Superior temporal gyrus (tissue), 1 donor: ENCODE data around the gene PPP1R2.

Experiments used
- DNase-seq: peaks from one replicate; pipeline ENCODE4 v3.0.0-alpha.2; 2016; ENCODE audit errors: extremely low spot score

The PPP1R2 gene

DNA sequence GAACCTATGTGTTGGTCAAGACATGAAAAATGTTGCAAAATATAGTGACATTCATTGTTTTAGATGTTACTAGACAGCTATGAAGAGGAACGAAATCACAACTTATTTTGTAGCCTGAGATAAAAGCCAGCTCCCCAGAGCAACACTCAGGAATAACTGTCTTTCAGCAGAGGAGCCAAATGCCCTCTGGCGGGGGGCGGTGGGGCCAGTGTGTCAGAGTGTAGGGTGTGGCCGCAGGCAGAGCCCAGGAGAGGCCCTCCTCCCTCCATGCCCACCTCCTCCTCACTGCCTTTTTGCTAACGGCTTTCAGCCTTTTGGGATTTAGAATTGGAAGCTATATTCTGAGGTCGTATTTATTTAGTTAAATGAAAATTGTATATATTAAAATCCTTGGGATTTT lies 23.7 kb upstream of the PPP1R2 start:
- DNase-seq: no peak

DNA sequence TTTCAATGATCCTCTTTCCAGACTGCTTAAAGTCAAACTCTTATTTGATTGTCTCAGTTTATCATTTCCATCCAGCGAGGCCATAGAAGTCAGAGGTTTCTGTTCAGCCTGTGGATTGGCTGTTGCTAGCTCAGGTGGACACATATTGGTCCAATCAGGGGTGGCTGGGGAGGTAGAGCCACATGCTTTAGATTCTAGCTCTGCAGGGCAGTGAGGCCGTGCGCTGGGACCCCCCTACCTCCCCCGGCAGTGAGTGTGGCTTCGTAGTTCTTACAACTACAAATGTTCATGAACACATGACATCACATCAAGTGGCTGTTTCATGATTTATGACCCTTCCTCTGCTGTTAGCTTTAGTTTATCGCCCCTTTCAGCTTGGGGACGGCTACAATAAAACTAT lies 22.6 kb upstream of the PPP1R2 start:
- DNase-seq: no peak

DNA sequence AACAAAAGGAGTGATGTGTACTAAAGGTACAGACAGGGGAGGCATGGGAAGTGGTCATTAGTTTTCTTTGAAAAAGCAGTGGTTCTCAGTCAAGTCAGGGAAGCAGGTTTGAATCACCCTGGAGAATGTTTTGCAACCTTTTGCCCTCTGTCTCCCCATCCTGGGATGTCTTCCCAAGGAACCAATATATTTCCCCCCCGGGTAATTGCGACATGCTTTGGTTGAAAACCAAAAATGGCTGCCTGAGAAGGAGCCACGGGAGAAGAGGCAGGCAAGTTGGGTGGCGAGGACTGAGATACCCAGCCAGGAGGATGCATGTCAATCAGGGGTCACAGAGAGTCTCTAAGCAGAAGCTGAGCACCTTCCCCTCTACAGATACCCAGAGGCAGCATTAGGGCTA lies 20.2 kb upstream of the PPP1R2 start:
- DNase-seq: no peak

DNA sequence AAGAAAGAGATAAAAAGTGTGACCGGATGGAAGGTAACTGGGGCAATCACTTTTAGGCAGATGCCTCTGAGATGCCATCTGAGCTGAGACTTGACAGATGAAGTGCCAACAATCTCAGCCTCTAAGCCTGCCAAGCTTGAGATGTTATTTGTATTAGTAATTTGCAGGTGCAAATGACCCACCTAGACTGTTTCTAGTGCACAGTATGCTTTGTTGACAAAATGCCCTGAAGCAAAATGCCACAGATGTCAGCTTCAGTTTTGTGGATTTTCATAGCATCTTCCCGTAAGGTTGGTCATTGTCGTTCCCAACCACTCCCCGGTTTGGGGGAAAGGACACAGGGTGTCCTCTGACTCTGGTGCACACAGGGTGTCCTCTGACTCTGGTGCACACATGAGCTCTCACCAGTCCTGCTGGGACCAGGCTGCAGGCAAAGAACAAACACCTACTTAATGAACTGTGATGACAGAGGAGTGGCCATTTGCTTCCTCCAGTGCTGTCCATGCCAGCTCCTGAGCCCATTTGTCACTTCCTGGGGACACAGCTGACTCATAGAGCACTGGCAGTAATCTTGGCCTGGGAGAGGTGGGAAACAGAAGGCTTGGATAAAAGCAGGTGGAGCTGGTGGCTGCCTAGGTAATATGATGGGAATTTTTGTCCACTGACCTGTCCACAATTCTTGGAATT lies 16.7 kb upstream of the PPP1R2 start:
- no peak for DNase-seq

DNA sequence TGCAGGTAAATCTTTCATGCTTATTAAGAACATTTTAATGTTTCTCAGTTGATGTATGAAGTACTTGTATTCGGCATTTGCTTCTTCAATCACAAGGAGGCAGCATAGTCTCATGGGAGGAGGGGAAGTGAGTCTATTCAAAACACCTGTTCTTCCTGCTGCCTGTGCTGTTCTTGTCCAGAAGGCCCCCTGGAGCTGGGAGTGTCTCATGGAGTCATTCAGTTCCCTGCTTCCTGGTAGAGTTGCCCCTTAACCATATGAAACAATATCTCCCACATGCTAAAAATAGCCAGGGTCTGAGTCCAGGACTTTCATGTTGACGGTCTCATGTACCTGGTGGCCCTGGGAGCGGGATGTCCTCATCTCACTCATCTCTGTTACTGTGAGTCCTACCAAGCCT lies 15.5 kb upstream of the PPP1R2 start:
- DNase-seq: no peak

DNA sequence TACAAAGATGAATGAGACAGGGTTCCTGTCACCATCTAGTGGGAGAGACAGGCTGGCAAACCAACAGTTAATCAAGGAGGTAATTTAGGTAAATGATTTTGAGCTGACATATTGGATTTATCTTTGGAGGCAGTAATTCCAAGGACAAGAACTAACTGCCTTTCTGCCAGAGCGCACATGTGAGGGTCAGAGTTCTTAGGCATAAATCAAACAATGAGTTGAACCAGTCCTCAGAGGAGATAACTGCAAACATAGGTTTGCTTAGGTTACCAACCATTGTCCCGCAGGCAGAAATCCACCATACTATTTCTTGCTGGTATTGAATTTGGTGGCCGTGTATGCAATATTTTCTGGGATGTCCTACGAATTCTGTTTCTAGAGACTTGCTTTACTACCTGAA lies 14.2 kb upstream of the PPP1R2 start:
- no peak for DNase-seq

DNA sequence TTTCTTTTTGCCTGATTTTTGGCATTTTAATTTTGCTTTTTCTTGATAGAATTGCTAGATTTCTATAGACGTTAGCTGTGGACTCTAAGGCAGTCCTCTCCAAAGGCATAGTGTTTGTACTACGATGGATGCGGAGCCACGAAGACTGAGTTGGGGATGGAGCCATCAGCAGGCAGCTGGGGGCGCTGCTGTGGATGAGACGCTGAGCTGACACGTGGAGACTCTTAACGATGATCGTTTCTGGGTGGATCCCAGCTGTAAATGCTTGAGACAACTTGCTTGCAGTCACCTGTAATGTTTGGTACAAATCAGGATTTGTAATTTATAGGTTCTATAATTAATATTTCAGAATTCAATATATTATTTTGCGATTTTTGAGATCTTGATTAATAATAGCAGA lies 13.3 kb upstream of the PPP1R2 start:
- peak; percentile 61 for DNase-seq

DNA sequence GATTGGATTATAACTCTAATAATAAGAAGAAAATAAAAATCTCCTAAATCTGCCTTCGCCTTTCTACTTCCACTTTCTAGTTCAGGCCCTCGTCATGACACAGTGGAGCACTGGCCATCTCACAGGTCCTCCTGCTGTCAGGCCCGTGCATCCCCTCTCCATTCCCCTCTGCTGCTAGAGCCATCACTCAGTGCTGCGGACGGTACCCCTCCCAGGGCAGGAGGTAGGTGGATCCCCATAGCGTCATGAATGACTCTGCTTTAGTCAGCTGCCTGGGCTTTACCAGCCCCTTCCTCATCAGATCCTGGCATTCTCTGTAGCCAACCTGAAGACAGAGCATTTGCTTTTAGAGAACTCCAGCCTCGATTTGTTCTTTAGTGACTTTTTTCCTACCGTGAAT lies 12.0 kb upstream of the PPP1R2 start:
- DNase-seq: no peak

DNA sequence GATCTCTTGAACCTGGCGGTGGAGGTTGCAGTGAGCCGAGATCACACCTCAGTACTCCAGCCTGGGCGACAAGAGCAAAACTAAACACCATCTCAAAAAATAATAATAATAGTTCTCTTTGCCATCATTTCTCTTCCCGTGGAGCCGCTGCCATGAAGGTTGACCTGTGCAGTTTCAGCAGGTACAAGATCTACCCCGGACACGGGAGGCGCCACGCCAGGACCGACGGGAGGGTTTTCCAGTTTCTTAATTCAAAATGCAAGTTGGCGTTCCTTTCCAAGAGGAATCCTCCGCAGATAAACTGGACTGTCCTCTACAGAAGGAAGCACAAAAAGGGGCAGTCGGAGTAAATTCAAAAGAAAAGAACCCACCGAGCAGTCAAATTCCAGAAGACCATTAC lies 11.3 kb upstream of the PPP1R2 start:
- DNase-seq: no peak

DNA sequence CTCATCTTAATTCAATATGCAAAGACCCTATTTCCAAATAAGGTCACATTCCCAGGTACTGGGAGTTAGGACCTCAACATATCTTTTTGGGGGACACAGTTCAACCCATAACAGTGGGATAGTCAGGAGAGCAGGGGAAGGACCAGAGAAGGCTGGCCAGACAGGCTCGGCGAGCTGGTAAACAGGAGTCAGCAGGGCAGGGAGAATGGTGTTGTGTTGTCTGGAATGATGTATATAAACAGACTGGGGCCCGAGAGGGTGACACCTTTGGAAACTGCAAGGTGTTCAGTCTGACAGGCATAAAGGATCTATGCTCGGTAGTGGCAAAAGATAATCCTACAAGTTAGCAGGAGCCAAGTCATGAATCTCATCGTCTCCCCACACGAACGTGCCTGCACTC lies 10.1 kb upstream of the PPP1R2 start:
- no peak for DNase-seq

DNA sequence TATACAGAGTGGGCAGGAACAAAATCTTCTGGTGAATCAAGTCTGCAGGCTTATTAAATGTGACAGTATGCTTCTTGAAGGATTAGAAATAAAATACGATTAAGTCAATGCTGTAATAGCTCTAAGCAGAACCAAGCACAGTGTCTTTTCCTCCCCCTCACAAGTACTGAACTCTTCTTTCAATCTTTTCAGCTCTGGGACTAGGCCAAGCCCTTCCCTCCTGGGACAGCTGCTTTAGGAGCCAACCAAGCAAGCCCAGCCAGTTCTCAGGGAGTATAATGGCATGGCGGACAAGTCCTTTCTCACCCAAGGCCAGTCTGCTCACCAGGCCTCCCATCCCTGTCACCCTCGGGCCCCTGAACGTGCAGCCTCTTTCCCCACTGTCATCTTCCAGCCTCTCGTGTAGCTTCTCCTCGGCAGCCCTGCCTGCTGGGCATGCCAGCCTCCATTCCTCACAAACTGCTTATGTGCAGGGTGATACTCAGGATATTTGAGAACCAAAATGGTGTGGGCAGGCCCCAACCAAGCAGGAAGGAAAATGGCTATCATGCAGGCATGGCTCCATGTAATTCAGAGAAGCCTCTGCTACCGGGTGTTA lies 8.4 kb upstream of the PPP1R2 start:
- DNase-seq: no peak

DNA sequence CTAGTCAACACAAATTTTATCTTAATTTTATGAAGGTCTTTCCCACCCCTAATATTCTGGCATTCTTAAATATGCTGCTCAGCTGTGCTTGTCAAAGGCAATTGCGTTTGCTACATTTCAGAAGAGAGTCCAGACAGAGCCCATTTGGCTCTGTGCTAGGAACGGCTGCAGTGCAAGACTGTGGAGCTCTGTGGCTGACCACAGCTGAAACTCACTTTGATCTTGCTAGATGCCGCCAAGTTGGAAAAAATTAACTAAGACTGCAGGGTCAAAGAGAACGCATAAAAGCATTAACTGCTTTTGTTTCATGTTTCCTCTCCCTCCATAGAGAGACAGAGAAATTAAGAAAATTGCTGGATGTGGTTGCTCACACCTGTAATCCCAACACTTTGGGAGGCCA lies 7.6 kb upstream of the PPP1R2 start:
- no peak for DNase-seq

DNA sequence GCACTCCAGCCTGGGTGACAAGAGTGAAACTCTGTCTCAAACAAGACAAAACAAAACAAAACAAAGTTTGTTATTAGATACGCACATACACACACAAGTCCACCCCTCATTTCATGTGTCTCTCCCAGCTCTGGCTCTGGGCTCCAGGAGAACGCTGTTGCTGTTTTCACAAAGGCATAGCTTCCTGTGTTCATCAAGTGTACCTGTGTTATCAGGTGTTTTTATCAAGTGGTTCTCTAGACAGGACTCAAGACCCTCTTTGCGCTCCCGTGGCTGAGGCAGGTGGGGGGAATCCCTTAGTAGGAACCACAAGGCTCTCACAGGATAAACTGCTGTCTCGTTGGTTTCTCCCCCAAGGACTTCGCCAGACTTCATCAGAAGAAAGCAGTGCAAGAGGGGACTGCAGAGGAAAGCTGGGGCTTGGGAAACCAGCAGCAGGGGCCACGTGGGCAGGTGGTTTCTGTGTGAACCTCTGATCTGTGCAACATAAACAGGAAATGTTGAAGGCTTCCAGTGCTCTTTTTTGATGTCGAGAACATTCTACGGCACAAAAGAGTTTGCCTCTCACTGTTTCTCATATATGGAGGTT lies 6.9 kb upstream of the PPP1R2 start:
- no peak for DNase-seq

DNA sequence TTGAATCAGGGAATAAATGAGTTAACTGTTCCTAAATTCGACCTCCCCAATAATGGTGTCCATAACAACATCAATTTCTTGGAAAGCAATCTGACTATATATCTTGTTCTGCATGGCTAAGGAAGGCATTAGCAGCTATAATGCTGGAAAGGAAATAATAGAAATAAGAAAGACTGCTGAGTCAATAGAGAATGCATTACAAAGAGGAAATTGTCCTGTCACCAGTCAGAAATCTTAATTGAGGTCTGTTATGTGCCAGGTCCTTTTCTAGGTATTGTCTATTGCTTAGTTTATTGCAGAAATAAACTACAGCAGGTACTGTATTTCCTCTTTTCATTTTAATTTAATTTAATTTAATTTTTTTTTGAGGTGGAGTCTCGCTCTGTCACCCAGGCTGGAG lies 5.9 kb upstream of the PPP1R2 start:
- DNase-seq: no peak

DNA sequence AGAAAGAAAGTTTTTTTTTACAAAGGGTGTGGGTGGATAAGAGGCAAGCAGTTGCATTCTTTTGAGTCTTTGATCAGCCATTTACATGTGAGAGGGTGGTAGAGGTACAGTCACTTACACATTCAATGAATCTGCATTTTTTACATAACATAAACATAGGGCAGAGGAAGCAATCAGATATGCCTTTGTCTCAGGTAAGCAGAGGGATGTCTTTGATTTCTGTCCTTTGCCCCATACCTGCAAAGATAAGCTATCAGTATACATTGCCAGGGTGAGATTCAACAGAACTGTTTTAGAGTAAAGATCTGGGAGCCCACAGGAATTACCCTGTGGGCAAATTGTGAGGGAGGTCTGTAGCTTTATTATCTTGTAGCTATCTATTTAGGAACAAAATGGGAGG lies 5.4 kb upstream of the PPP1R2 start:
- DNase-seq: no peak

DNA sequence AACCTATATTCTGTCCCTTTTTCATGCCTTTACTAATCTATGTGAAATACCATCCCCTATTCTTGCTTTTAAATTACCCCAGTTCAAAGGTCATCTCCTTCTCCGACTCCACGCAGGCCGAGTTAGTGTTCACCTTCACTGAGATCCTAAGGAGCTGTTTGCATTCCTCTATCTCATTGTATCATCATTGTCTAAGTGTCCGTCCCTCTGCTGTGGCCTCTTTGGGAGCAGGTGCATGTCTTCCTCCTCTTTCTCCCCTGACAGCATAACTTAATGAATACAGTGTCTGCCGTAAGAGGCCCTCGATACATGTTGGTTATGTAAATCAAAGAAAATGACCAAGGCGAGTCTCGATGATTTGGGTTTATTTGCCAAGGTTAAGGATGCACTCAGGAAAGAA lies 4.9 kb upstream of the PPP1R2 start:
- no peak for DNase-seq

DNA sequence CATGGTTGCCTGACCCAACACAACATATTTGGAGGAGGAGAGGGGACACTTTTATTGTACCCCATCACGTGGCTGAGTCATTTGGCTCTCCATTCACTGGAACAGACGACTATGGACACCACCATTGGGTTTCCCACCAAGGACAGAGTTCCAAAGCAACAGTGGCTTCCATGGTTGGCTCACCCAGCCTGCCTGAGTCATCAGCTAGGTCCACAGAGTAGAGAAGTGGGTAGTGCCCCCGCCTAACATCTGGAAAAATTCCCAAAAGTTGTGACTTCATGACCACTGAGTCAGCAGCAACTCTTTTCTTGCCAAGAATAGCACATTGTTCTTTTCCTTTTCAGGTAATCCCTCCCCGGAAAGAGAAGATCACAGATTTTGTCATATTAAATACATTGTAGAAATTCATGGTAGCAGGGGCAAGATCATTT lies 3.0 kb upstream of the PPP1R2 start:
- no peak for DNase-seq

DNA sequence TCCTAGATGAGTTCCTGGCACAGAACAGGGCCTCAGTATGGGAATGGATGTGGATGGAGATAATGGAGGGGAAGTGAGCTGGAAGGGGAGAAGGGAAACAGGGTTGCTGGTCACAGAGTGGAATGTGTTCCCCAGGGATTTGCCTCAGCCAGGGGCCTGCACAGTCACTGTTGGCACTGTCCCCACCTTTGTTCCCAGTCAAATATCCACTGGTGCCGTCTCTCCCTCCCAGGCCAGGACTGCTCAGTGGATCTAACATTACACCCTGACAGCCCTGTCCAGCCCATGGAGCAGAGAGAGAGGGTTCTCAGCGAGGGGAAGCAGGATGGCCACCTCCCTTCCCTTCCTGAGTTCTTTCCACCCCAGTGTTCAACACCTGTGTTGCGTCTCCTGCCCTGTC lies 1.5 kb upstream of the PPP1R2 start:
- DNase-seq: no peak

DNA sequence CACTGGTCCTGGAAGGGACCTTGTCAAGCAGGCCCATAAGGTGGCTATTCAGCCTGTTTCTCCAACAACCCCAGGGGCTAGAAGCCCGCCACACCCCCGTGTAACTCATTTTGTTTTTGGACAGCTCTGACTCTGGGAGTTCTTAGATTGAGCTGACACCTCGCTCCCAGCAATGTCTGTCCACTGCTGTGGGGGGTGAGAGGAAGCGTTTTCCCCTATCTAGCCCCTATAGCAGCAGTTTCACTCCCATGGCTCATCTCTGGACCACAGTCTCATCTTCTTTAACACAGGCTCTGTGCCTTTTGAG lies 1.1 kb upstream of the PPP1R2 start:
- no peak for DNase-seq

DNA sequence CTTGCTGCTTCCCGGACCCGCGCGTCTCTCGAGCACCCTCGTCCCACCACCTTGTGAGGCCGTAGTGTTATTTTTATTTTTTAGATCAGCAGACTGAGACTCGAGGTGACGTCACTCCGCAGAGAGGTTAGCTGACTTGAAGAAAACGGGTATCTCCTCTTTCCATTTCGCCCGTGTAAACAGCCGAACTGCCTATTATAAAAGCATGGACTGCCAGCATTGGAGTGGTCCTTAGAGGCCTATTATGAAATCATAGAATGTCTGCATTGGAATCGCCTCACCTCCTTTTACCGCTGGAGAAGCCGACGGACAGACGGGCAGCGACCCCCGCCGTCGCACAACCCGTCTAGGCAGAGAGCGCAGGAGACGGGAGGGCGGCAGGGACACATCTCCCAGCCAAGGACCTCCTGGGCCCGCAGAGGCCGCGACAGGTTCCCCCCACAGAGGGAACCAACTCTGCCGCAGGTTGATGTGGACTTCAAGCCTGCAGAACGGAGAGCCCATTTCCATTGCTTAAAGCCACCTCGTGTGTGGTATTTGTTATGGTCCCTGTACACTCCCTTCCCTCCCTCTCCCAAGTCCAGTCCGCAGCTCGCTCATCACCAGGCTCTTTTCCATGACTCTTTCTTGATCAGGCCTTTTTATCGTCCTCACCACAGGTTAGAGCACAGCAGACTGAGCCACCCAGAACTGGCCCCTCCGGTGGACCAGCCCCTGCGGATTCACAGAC lies 540 bp upstream of the PPP1R2 start:
- no peak for DNase-seq

DNA sequence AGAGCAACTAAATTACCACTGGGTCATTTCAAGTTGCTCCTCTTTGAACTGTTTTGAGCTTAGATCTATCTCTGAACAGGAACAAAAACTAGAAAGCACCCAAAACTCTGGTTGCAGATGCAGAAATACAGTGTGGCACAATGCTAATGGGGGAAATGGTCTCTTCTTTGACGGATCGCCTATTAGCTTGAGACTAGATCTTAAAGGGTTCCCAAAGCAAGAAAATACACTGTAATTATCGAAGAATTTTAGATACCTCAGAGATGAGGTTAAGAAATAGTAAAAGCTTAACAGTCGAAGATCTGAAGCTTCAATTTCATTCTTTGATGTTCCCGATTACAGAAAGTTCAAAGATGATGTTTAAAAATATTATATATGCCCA lies 818 bp downstream of the PPP1R2 start:
- peak; percentile 50 for DNase-seq

DNA sequence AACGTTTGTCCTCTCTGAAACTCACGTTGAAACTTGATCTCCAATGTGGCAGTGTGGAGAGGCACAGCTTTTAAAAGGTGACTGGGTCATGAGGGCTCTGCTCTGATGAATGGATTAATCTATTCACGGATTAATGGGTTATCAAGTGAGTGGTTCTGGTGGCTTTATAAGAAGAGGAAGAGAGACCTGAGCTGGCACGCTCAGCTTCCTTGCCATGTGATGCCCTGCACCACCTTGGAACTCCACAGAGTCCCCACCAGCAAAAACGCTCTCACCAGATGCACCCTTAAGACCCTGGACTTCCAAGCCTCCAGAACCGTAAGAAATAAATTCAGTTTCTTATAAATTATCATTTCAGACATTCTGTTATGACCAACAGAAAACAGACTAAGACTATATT lies 2.6 kb downstream of the PPP1R2 start:
- DNase-seq: no peak

DNA sequence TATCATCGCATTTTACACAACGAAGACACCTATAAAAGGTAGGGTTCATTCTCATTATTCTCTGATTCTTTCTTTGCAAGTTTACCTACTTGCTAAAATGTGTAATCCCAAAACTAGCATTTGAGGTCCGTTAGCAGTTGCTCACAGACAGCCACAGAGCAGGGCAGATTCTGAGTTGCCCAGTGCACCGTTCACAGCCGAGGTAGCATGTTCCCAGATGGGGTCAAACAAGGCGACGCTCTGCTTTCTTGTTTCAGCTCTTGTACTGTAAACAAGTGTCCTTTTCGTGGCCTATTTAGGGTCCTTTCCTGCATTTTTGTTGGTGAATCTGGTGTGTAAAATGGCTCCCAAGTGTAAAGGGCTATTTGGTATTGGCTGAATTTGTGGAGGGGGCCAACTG lies 3.1 kb downstream of the PPP1R2 start:
- DNase-seq: no peak
